ENCODE data around the gene ITPR2. TPM values are rescaled to one million over a fixed set of nuclear protein-coding genes. Genes with fewer than 3 reads are reported as not detected.
"Not testable (repeated sequence)": the region's sequence is repeated elsewhere in the genome, so short reads cannot be mapped to it uniquely, and the experiment has no call there.

ITPR2 gene
- total RNA-seq, 1 donor from 2014 or later: 48.1 TPM

DNA sequence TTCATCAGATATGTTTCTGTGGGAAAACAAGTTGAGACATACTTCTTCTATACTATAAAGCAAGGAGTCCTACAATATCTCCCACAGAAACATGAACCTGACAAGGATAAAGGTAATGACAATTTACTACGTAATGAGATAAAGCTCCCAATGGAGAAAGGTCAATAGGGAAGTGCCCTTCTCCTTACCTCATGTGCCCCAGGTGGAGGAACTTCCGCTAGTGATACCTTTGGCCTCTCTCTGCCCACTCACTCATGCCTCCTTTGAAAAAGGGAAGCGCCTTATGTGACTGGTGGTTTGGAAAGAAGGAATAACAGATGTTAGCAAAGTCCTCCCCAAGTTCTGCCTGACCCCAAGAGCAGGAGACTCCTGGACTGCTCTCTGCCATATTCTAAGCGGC lies 305.3 kb downstream of the ITPR2 start:
- intact Hi-C loops (cut with DNase I): no loop called here
- no peaks in the 10 kb centered on the region for H3K36me3 ChIP-seq

DNA sequence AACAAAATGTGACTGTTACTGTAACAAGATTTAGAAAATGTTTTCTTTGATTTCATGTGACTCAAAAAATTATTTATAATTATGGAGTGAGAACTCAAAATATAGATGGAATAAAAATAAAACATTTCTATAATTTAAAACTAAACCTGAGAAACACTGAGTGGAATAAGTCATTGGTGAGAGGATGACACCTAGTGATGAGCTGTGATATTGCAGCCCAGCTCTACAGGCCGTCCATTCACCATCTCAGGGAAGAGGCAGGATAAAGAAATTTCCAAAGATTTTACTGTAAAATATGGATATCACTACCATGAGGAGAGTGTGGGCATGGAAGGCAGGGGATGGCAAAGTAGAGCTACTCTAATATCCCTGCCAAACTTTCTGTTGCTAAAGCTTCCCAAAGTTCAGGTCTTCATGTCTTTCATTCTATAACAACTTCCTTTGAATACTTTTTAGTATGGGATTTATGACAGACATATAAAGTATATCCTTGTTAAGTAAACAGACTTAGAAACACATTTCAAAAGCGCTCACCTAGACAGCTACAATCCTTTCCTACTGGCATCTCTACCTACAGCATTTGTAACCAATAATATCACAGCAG lies 308.0 kb downstream of the ITPR2 start:
- Histone ChIP-seq H3K27ac (no peak overlapping the region), H3K9me3 (peaks cover 6% of the 10 kb centered on the region), H3K4me1 (no peaks in the 10 kb centered on the region), H3K36me3 (no peaks in the 10 kb centered on the region), H3K4me3 (no peak overlapping the region), H3K27me3 (no peaks in the 10 kb centered on the region)
- intact Hi-C loops (cut with DNase I): no loop called here
- TF ChIP-seq POLR2A (IDR thresholded peaks at IDR 0.05): no peak
- no peak for TF ChIP-seq POLR2AphosphoS5 (IDR thresholded peaks at IDR 0.05; ENCODE audit: insufficient read depth in 1 of 2, low read depth in 1 of 2)
- TF ChIP-seq, protein P1, sequence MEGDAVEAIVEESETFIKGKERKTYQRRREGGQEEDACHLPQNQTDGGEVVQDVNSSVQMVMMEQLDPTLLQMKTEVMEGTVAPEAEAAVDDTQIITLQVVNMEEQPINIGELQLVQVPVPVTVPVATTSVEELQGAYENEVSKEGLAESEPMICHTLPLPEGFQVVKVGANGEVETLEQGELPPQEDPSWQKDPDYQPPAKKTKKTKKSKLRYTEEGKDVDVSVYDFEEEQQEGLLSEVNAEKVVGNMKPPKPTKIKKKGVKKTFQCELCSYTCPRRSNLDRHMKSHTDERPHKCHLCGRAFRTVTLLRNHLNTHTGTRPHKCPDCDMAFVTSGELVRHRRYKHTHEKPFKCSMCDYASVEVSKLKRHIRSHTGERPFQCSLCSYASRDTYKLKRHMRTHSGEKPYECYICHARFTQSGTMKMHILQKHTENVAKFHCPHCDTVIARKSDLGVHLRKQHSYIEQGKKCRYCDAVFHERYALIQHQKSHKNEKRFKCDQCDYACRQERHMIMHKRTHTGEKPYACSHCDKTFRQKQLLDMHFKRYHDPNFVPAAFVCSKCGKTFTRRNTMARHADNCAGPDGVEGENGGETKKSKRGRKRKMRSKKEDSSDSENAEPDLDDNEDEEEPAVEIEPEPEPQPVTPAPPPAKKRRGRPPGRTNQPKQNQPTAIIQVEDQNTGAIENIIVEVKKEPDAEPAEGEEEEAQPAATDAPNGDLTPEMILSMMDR (IDR thresholded peaks at IDR 0.05): peak in 1 of 3 experiments; percentile 7
- DNase-seq (ENCODE audit: extremely low spot score in 2 of 2): no peak

More for the DNA sequence above, 305.3 kb downstream of the ITPR2 start:
- Histone ChIP-seq H3K4me3 (no peak overlapping the region), H3K9me3 (peaks cover 6% of the 10 kb centered on the region), H3K27ac (no peak overlapping the region), H3K27me3 (no peaks in the 10 kb centered on the region), H3K4me1 (no peaks in the 10 kb centered on the region)
- TF ChIP-seq POLR2AphosphoS5 (IDR thresholded peaks at IDR 0.05; ENCODE audit: insufficient read depth in 1 of 2, low read depth in 1 of 2): no peak
- no peak for DNase-seq (ENCODE audit: extremely low spot score in 2 of 2)

DNA sequence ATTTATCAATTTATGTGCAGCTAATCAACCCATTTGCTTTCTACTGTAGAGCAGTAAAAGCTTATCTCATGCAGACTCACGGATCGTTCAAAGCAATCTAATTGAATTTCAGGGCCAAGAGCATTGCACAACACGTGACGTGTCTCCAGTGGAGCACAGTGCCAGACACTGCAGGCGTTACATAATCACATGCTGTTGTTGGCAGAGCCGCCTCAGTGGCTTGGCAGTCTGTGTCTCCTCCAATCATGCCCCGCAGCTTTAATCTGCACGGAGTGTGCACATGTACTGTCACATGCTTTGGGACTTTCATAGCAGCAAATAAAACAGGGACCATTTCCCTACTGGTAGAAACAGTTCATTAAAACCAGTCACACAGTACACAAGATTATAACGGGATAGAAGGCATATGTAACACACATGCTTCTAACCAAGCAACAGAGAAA lies 309.3 kb downstream of the ITPR2 start:
- Histone ChIP-seq H3K9me3 (peaks cover 10% of the 10 kb centered on the region), H3K27me3 (no peaks in the 10 kb centered on the region), H3K4me3 (no peak overlapping the region), H3K36me3 (no peaks in the 10 kb centered on the region), H3K4me1 (no peaks in the 10 kb centered on the region), H3K27ac (no peak overlapping the region)
- intact Hi-C loops (cut with DNase I): no loop called here
- peak in 1 of 2 donors; percentile 94 for DNase-seq (ENCODE audit: extremely low spot score in 2 of 2)
- TF ChIP-seq POLR2A (IDR thresholded peaks at IDR 0.05) (no peak), POLR2AphosphoS5 (IDR thresholded peaks at IDR 0.05; ENCODE audit: insufficient read depth in 1 of 2, low read depth in 1 of 2) (peak; percentile 65 to 88)

DNA sequence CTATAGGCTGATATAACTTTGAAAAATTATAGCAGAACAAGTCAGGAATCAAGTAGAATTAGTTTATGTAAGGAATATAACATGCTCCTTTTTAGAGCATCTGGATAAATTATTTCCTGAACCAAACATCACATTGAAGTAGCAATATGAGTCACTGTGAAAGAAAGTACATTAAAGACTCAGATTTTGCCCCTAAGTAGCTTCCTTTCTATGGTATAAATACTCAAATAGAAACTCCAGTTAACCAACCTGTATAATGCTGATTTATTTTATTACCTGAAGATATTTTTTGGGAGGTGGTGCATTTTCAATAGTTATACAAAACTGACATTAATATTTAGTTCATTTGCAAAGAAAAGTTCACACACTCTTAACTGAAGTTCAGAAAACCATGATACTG lies 312.1 kb downstream of the ITPR2 start:
- no peak for DNase-seq (ENCODE audit: extremely low spot score in 2 of 2)
- Histone ChIP-seq H3K4me3 (no peak overlapping the region), H3K27ac (no peak overlapping the region), H3K9me3 (peaks cover 7% of the 10 kb centered on the region), H3K4me1 (no peaks in the 10 kb centered on the region), H3K36me3 (no peaks in the 10 kb centered on the region), H3K27me3 (no peaks in the 10 kb centered on the region)
- TF ChIP-seq POLR2A (IDR thresholded peaks at IDR 0.05) (no peak), POLR2AphosphoS5 (IDR thresholded peaks at IDR 0.05; ENCODE audit: insufficient read depth in 1 of 2, low read depth in 1 of 2) (no peak)
- TF ChIP-seq, protein P1 (IDR thresholded peaks at IDR 0.05): no peak
- intact Hi-C loops (cut with DNase I): no loop called here

DNA sequence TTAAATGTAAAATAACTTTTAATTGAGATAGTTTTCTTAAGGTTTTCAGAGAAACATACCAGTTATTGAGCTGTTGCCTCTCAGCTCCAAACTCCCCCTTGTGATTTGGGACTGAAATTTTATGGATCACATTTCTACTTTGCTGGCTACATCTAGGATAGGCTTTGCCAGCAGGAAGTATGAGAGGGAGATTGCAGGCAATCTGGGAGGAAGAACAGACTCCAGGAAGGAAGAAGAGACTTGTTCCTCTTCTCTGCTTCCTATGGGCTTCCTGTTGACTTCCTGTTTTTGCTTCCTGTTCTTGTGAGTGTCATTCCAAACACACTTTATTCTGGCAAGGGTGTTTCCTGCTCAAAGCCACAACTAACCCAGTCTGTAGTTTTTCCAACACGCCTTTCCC lies 312.9 kb downstream of the ITPR2 start:
- Histone ChIP-seq H3K4me3 (no peak overlapping the region), H3K27me3 (no peaks in the 10 kb centered on the region), H3K27ac (no peak overlapping the region), H3K9me3 (peaks cover 5% of the 10 kb centered on the region), H3K4me1 (no peaks in the 10 kb centered on the region), H3K36me3 (no peaks in the 10 kb centered on the region)
- TF ChIP-seq POLR2AphosphoS5 (IDR thresholded peaks at IDR 0.05; ENCODE audit: insufficient read depth in 1 of 2, low read depth in 1 of 2) (no peak), POLR2A (IDR thresholded peaks at IDR 0.05) (no peak)
- TF ChIP-seq, protein P1 (IDR thresholded peaks at IDR 0.05): no peak
- DNase-seq (ENCODE audit: extremely low spot score in 2 of 2): no peak
- intact Hi-C loops (cut with DNase I): no loop called here

DNA sequence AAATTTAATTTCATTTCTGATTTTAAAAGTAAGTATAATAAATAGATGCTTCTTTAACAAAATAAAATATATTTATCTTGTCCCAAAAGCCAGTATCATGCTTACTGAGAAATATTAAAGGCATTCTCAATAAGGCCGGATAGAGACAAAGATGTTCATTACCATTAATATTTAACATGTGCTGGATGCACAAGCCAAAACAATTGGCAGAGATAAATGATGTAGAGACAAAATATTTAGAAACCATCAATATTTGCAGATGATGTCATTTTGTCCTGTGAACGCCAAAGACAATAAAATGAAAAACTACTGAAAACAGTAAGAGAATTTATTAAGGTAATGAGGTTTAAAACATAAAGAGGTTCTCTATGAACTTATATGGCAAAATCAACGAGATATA lies 313.5 kb downstream of the ITPR2 start:
- Histone ChIP-seq H3K4me3 (no peak overlapping the region), H3K27me3 (no peaks in the 10 kb centered on the region), H3K9me3 (peaks cover 5% of the 10 kb centered on the region), H3K36me3 (no peaks in the 10 kb centered on the region), H3K27ac (no peak overlapping the region), H3K4me1 (no peaks in the 10 kb centered on the region)
- TF ChIP-seq POLR2AphosphoS5 (IDR thresholded peaks at IDR 0.05; ENCODE audit: insufficient read depth in 1 of 2, low read depth in 1 of 2): no peak
- TF ChIP-seq, protein P1 (IDR thresholded peaks at IDR 0.05): no peak
- no peak for TF ChIP-seq POLR2A (IDR thresholded peaks at IDR 0.05)
- no peak for DNase-seq (ENCODE audit: extremely low spot score in 2 of 2)
- intact Hi-C loops (cut with DNase I): no loop called here

DNA sequence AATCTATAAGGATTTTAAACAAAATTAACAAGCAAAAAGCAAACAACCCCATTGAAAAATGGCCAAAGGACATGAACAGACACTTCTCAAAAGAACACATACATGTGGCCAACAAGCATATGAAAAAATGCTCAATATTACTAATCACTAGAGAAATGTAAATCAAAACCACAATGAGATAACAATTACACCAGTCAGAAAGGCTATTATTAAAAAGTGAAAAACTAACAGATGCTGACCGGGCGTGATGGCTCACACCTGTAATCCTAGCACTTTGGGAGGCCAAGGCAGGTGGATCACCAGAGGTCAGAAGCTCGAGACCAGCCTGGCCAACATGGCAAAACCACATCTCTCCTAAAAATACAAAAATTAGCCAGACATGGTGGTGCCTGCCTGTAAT lies 315.7 kb downstream of the ITPR2 start:
- H3K4me1 ChIP-seq; intact Hi-C loops (cut with DNase I); H3K9me3 ChIP-seq; H3K27me3 ChIP-seq; H3K36me3 ChIP-seq; H3K27ac ChIP-seq; DNase-seq (ENCODE audit: extremely low spot score in 2 of 2); H3K4me3 ChIP-seq: not testable (repeated sequence)
